ENCODE data around the gene SAMD9L. TPM values are rescaled to one million over a fixed set of nuclear protein-coding genes. Genes with fewer than 3 reads are reported as not detected.

Gene SAMD9L
- total RNA-seq, 1 experiment from 2014 or later, result 1.5 TPM

- peaks cover 68% of the 10 kb centered on the region for H3K27me3 Mint-ChIP-seq (ENCODE audit: insufficient read depth, unreplicated experiment)
- no peak overlapping the region for H3K4me3 Mint-ChIP-seq (ENCODE audit: unreplicated experiment)
- POLR2A ChIA-PET, result no interaction called here
- BruUV-seq (replicated peaks), result no TSS peak
- CTCF ChIA-PET, result no interaction called here
- intact Hi-C loops (cut with micrococcal nuclease), result no loop called here
- H3K36me3 Mint-ChIP-seq (ENCODE audit: insufficient read depth, unreplicated experiment), result no peaks in the 10 kb centered on the region
- H3K4me1 Mint-ChIP-seq (ENCODE audit: insufficient read depth, unreplicated experiment), result no peaks in the 10 kb centered on the region
- no peak overlapping the region for H3K27ac Mint-ChIP-seq (ENCODE audit: low read depth, unreplicated experiment)
- TF ChIP-seq CTCF (IDR thresholded peaks at IDR 0.05; ENCODE audit: unreplicated experiment), result no peak
- H3K9me3 Mint-ChIP-seq (ENCODE audit: unreplicated experiment), result peaks cover 30% of the 10 kb centered on the region
- no peak for DNase-seq (ENCODE audit: unreplicated experiment)
These were observed 16.6 kb upstream of the SAMD9L start for GRCh38 chr7:93164766-93165165.

- CTCF ChIA-PET, result no interaction called here
- POLR2A ChIA-PET, result interaction anchor here (1.0 kb wide), 1 partner anchor 43 kb away, joined by 3 read pairs; the partner anchor contains the start of gene SAMD9
- no TSS peak for BruUV-seq (replicated peaks)
These were observed 13.1 kb upstream of the SAMD9L start for GRCh38 chr7:93161181-93161762.

GRCh38 chr7:93160410-93160809 is 12.2 kb upstream of the SAMD9L start:
- no peak for DNase-seq (ENCODE audit: unreplicated experiment)
- peaks cover 25% of the 10 kb centered on the region for H3K27me3 Mint-ChIP-seq (ENCODE audit: insufficient read depth, unreplicated experiment)
- H3K36me3 Mint-ChIP-seq (ENCODE audit: insufficient read depth, unreplicated experiment), result no peaks in the 10 kb centered on the region
- no peak overlapping the region for H3K4me3 Mint-ChIP-seq (ENCODE audit: unreplicated experiment)
- BruUV-seq (replicated peaks), result no TSS peak
- intact Hi-C loops (cut with micrococcal nuclease), result no loop called here
- CTCF ChIA-PET, result interaction anchor here (0.6 kb wide), 1 partner anchor 11 kb away, joined by 4 read pairs; no protein-coding TSS in a partner anchor
- POLR2A ChIA-PET, result no interaction called here
- no peak overlapping the region for H3K27ac Mint-ChIP-seq (ENCODE audit: low read depth, unreplicated experiment)
- peaks cover 11% of the 10 kb centered on the region for H3K9me3 Mint-ChIP-seq (ENCODE audit: unreplicated experiment)
- no peak for TF ChIP-seq CTCF (IDR thresholded peaks at IDR 0.05; ENCODE audit: unreplicated experiment)
- peaks cover 5% of the 10 kb centered on the region for H3K4me1 Mint-ChIP-seq (ENCODE audit: insufficient read depth, unreplicated experiment)

More at GRCh38 chr7:93161181-93161762, 13.1 kb upstream of the SAMD9L start:
- Mint-ChIP-seq H3K4me1 (ENCODE audit: insufficient read depth, unreplicated experiment) (peaks cover 4% of the 10 kb centered on the region), H3K27ac (ENCODE audit: low read depth, unreplicated experiment) (no peak overlapping the region), H3K4me3 (ENCODE audit: unreplicated experiment) (no peak overlapping the region), H3K27me3 (ENCODE audit: insufficient read depth, unreplicated experiment) (peaks cover 33% of the 10 kb centered on the region), H3K9me3 (ENCODE audit: unreplicated experiment) (peaks cover 11% of the 10 kb centered on the region), H3K36me3 (ENCODE audit: insufficient read depth, unreplicated experiment) (no peaks in the 10 kb centered on the region)
- TF ChIP-seq CTCF (IDR thresholded peaks at IDR 0.05; ENCODE audit: unreplicated experiment), result no peak
- DNase-seq (ENCODE audit: unreplicated experiment), result no peak
- intact Hi-C loops (cut with micrococcal nuclease), result no loop called here

- intact Hi-C loops (cut with micrococcal nuclease), result no loop called here
- Mint-ChIP-seq H3K27me3 (ENCODE audit: insufficient read depth, unreplicated experiment) (peaks cover 25% of the 10 kb centered on the region), H3K4me3 (ENCODE audit: unreplicated experiment) (no peak overlapping the region), H3K27ac (ENCODE audit: low read depth, unreplicated experiment) (no peak overlapping the region), H3K9me3 (ENCODE audit: unreplicated experiment) (peaks cover 11% of the 10 kb centered on the region), H3K36me3 (ENCODE audit: insufficient read depth, unreplicated experiment) (no peaks in the 10 kb centered on the region), H3K4me1 (ENCODE audit: insufficient read depth, unreplicated experiment) (peaks cover 5% of the 10 kb centered on the region)
- TF ChIP-seq CTCF (IDR thresholded peaks at IDR 0.05; ENCODE audit: unreplicated experiment), result no peak
- BruUV-seq (replicated peaks), result no TSS peak
- CTCF ChIA-PET, result no interaction called here
- POLR2A ChIA-PET, result no interaction called here
- no peak for DNase-seq (ENCODE audit: unreplicated experiment)
These were observed 11.3 kb upstream of the SAMD9L start for GRCh38 chr7:93159490-93159889.
